Left ventricle myocardium inferior (tissue), 1 donor: ENCODE data around the gene ANKRD62. TPM values are rescaled to one million over a fixed set of nuclear protein-coding genes. Genes with fewer than 3 reads are reported as not detected.

ENCODE experiments used
- DNase-seq: peaks from one replicate; pipeline ENCODE4 v3.0.0-alpha.2; 2020
- H3K27ac ChIP-seq: fragments of 200-600 bp; replicated peaks from 2 replicates; pipeline ENCODE4 v1.8.0; 2021
- H3K27me3 ChIP-seq: fragments of 200-600 bp; 2 replicates; pipeline ENCODE4 v1.8.0; 2021; ENCODE audit warnings: low read depth
- H3K36me3 ChIP-seq: fragments of 200-600 bp; 2 replicates; pipeline ENCODE4 v1.8.0; 2021
- H3K4me1 ChIP-seq: fragments of 200-600 bp; 2 replicates; pipeline ENCODE4 v1.8.0; 2021
- H3K4me3 ChIP-seq: fragments of 200-600 bp; 2 replicates; pipeline ENCODE4 v1.8.0; 2021; ENCODE audit warnings: mild to moderate bottlenecking, moderate library complexity
- H3K9me3 ChIP-seq: fragments of 200-600 bp; replicated peaks from 2 replicates; pipeline ENCODE4 v1.8.0; 2021
- CTCF ChIP-seq: fragments of 200-600 bp; IDR thresholded peaks from 2 replicates; pipeline ENCODE4 v1.8.0; 2021; ENCODE audit warnings: antibody characterized with exemption, mild to moderate bottlenecking, borderline replicate concordance
- intact Hi-C: fragments of 100-400 bp; cut with micrococcal nuclease; formaldehyde crosslinking; loops from one replicate; pipeline ENCODE4 v1.11.0; 2022
- total RNA-seq: library from RNA; stranded (reverse); fragmentation: NEBNext Ultra II Directional; extraction: Animal tissue kit (Norgen Biotek cat#: 25700); gene quantifications from one replicate; pipeline ENCODE4 v1.2.1, GENCODE V29; 2021
- donor health status: DM: no; HTN: yes; CAD: no; lungs with severe emphysema.

Gene ANKRD62
- total RNA-seq, 1 donor from 2014 or later: not detected

DNA sequence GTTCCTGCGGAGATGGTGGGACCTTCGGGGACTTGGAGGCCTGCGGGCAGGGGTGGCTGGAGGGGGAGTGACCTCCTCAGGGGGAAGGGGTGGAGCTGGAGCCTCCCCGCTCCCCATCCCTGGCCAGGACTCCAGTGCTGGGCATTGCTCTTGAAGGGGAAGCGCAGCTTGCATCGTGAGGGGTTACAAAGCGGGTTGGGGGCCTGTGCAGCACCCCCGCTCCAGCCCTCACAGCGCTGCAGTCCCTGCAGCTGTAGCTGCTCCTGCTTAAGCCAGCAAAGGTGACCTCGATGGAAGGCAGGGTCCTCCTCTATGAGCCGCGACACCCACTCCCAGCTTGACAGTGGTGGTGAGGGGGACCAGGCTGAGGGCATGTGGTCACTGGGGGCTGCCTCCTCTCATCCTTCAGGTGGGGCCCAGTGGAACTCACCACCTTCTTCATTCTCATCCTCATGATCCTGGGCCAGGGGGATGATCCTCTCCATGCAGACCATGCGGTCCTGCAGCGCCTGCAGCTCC is 36.7 kb upstream of the ANKRD62 start:
- Histone ChIP-seq H3K27ac (no peak overlapping the region), H3K4me1 (no peaks in the 10 kb centered on the region), H3K4me3 (no peak overlapping the region), H3K9me3 (no peaks in the 10 kb centered on the region), H3K27me3 (no peaks in the 10 kb centered on the region), H3K36me3 (no peaks in the 10 kb centered on the region)
- TF ChIP-seq CTCF: no peak
- DNase-seq: no peak
- intact Hi-C loops: no loop called here

GRCh38 chr18:12057419-12058039 is 36.1 kb upstream of the ANKRD62 start:
- intact Hi-C loops: no loop called here
- DNase-seq: no peak
- H3K4me3 ChIP-seq: no peak overlapping the region
- no peaks in the 10 kb centered on the region for H3K9me3 ChIP-seq
- no peaks in the 10 kb centered on the region for H3K4me1 ChIP-seq
- TF ChIP-seq CTCF: no peak
- no peaks in the 10 kb centered on the region for H3K27me3 ChIP-seq
- no peak overlapping the region for H3K27ac ChIP-seq
- H3K36me3 ChIP-seq: no peaks in the 10 kb centered on the region

- Histone ChIP-seq H3K27ac (no peak overlapping the region), H3K36me3 (no peaks in the 10 kb centered on the region), H3K27me3 (no peaks in the 10 kb centered on the region), H3K4me1 (no peaks in the 10 kb centered on the region), H3K9me3 (no peaks in the 10 kb centered on the region), H3K4me3 (no peak overlapping the region)
- TF ChIP-seq CTCF: no peak
- intact Hi-C loops: no loop called here
- no peak for DNase-seq
These were observed 34.1 kb upstream of the ANKRD62 start for GRCh38 chr18:12059334-12060181.

- intact Hi-C loops: no loop called here
These were observed 33.3 kb upstream of the ANKRD62 start for GRCh38 chr18:12060182-12060870.

More at GRCh38 chr18:12060182-12060870, 33.3 kb upstream of the ANKRD62 start:
- TF ChIP-seq CTCF: no peak
- H3K4me3 ChIP-seq: no peak overlapping the region
- no peak for DNase-seq
- H3K4me1 ChIP-seq: no peaks in the 10 kb centered on the region
- no peaks in the 10 kb centered on the region for H3K9me3 ChIP-seq
- H3K27me3 ChIP-seq: no peaks in the 10 kb centered on the region
- H3K27ac ChIP-seq: no peak overlapping the region
- no peaks in the 10 kb centered on the region for H3K36me3 ChIP-seq
